CD14-positive monocyte (primary cell): ENCODE results near the gene PITPNC1. TPM values are rescaled to one million over a fixed set of nuclear protein-coding genes. Genes with fewer than 3 reads are reported as not detected.

Experiments
- DNase-seq, 3 donors: peaks; one replicate each; pipeline ENCODE4 v3.0.0-alpha.2; 2011 to 2022
- H2AFZ ChIP-seq: 2 replicates; pipeline ENCODE4 v1.6.0; 2012; ENCODE audit warnings: mild to moderate bottlenecking, low read depth, low read length, inconsistent platforms; ENCODE audit not compliant: insufficient read depth, poor library complexity, severe bottlenecking
- H3K27ac ChIP-seq, 2 donors: 1 replicate in 1 of 2; 2 replicates in 1 of 2; pipeline ENCODE4 v1.5.1; 2012 to 2013; ENCODE audit warnings: low read length in 2 of 2, control low read depth in 1 of 2, inconsistent platforms in 1 of 2, low read depth in 1 of 2, mild to moderate bottlenecking in 1 of 2
- H3K27me3 ChIP-seq, 2 donors: one replicate each; pipeline versions ENCODE4 v1.6.0 to v1.6.1; 2011 to 2013; ENCODE audit warnings: low read length in 2 of 2; ENCODE audit not compliant: control insufficient read depth in 2 of 2, insufficient read depth in 2 of 2
- H3K36me3 ChIP-seq, 2 donors: replicated peaks in 1 of 2; 1 replicate in 1 of 2; 2 replicates in 1 of 2; pipeline versions ENCODE4 v1.5.1 to v1.6.1; 2012 to 2013; ENCODE audit warnings: low read length in 2 of 2, control low read depth in 1 of 2, inconsistent platforms in 1 of 2, mild to moderate bottlenecking in 1 of 2; ENCODE audit not compliant: insufficient read depth in 2 of 2, control insufficient read depth in 1 of 2
- H3K4me1 ChIP-seq, 2 donors: 1 replicate in 1 of 2; 2 replicates in 1 of 2; pipeline versions ENCODE4 v1.5.1 to v1.6.1; 2012 to 2013; ENCODE audit warnings: low read length in 2 of 2, control low read depth in 1 of 2, inconsistent platforms in 1 of 2, mild to moderate bottlenecking in 1 of 2, moderate library complexity in 1 of 2; ENCODE audit not compliant: insufficient read depth in 2 of 2, control insufficient read depth in 1 of 2
- H3K4me2 ChIP-seq: replicated peaks from 2 replicates; pipeline ENCODE3; 2012; ENCODE audit warnings: low read length, moderate library complexity, mild to moderate bottlenecking; ENCODE audit not compliant: poor library complexity, severe bottlenecking; ENCODE audit errors: extremely low read depth
- H3K4me3 ChIP-seq, 3 experiments: fragments of 200-600 bp in 1 of 3; sonication (generic) in 1 of 3; replicated peaks in 1 of 3; 1 replicate in 2 of 3; 2 replicates in 1 of 3; pipeline ENCODE4 v1.5.1; 2011 to 2013; ENCODE audit warnings: low read length in 3 of 3, mild to moderate bottlenecking in 3 of 3, control low read depth in 2 of 3, low read depth in 2 of 3, inconsistent platforms in 1 of 3, moderate library complexity in 1 of 3
- H3K79me2 ChIP-seq: 2 replicates; pipeline ENCODE4 v1.6.0; 2012; ENCODE audit warnings: mild to moderate bottlenecking, control low read depth, inconsistent platforms, low read length, moderate library complexity; ENCODE audit not compliant: insufficient read depth
- H3K9ac ChIP-seq: 2 replicates; pipeline ENCODE4 v1.6.0; 2017; ENCODE audit warnings: low read length, mild to moderate bottlenecking; ENCODE audit not compliant: insufficient read depth, poor library complexity, severe bottlenecking
- H3K9me3 ChIP-seq, 2 donors: replicated peaks in 1 of 2; 1 replicate in 1 of 2; 2 replicates in 1 of 2; pipeline versions ENCODE4 v1.5.1 to v1.6.1; 2012 to 2013; ENCODE audit warnings: low read length in 2 of 2, control low read depth in 1 of 2; ENCODE audit not compliant: control insufficient read depth in 1 of 2, insufficient read depth in 1 of 2
- H4K20me1 ChIP-seq: 2 replicates; pipeline ENCODE4 v1.6.0; 2012; ENCODE audit warnings: mild to moderate bottlenecking, low read length, control low read depth, moderate library complexity; ENCODE audit not compliant: insufficient read depth
- H3K27ac Mint-ChIP-seq, 7 donors: one replicate each; pipeline ENCODE4 v1.8.0; 2020; ENCODE audit warnings: mild to moderate bottlenecking in 7 of 7, mixed read lengths in 7 of 7, moderate library complexity in 6 of 7, inconsistent platforms in 2 of 7
- H3K27me3 Mint-ChIP-seq, 3 donors: one replicate each; pipeline ENCODE4 v1.8.0; 2021 to 2022; ENCODE audit warnings: low read depth in 3 of 3, mild to moderate bottlenecking in 3 of 3, mixed read lengths in 3 of 3, moderate library complexity in 3 of 3, inconsistent platforms in 1 of 3
- H3K36me3 Mint-ChIP-seq, 2 donors: one replicate each; pipeline ENCODE4 v1.8.0; 2020; ENCODE audit warnings: mixed read lengths in 2 of 2, inconsistent platforms in 1 of 2, mild to moderate bottlenecking in 1 of 2
- H3K4me1 Mint-ChIP-seq: one replicate; pipeline ENCODE4 v1.8.0; 2020; ENCODE audit warnings: mild to moderate bottlenecking, mixed read lengths
- H3K4me3 Mint-ChIP-seq, 2 donors: one replicate each; pipeline ENCODE4 v1.8.0; 2020; ENCODE audit warnings: mild to moderate bottlenecking in 2 of 2, mixed read lengths in 2 of 2, moderate library complexity in 1 of 2
- H3K9me3 Mint-ChIP-seq, 7 donors: one replicate each; pipeline ENCODE4 v1.8.0; 2020 to 2022; ENCODE audit warnings: mixed read lengths in 7 of 7, mild to moderate bottlenecking in 6 of 7, moderate library complexity in 6 of 7, inconsistent platforms in 2 of 7
- CTCF ChIP-seq: fragments of 200-600 bp; IDR thresholded peaks from one replicate; pipeline ENCODE4 v1.8.0; 2022; ENCODE audit warnings: antibody characterized with exemption, mild to moderate bottlenecking
- WGBS: methylation state at CpG from one replicate; pipeline ENCODE4 v1.1.5; 2013; ENCODE audit warnings: missing lambda C conversion rate; ENCODE audit not compliant: insufficient coverage; 5-methylcytosine and 5-hydroxymethylcytosine counted together
- intact Hi-C, 2 donors: fragments of 100-400 bp; cut with micrococcal nuclease; formaldehyde crosslinking; loops; one replicate each; pipeline versions ENCODE4 v1.15.0 to v1.15.1; 2023
- polyA plus RNA-seq, 3 donors: library from polyadenylated mRNA; depleted of rRNA in 1 of 3; unstranded in 2 of 3; stranded (reverse) in 1 of 3; fragments of 300-500 nt in 2 of 3; fragments of >200 nt in 1 of 3; fragmentation: Illumina TruSeq in 2 of 3; gene quantifications; 1 replicate in 2 of 3; 2 replicates in 1 of 3; pipeline ENCODE4 v1.2.3, GENCODE V29; 2012 to 2021

PITPNC1 gene
- polyA plus RNA-seq, 3 donors, result 18.5 to 31.0 (median 21.7) TPM

DNA sequence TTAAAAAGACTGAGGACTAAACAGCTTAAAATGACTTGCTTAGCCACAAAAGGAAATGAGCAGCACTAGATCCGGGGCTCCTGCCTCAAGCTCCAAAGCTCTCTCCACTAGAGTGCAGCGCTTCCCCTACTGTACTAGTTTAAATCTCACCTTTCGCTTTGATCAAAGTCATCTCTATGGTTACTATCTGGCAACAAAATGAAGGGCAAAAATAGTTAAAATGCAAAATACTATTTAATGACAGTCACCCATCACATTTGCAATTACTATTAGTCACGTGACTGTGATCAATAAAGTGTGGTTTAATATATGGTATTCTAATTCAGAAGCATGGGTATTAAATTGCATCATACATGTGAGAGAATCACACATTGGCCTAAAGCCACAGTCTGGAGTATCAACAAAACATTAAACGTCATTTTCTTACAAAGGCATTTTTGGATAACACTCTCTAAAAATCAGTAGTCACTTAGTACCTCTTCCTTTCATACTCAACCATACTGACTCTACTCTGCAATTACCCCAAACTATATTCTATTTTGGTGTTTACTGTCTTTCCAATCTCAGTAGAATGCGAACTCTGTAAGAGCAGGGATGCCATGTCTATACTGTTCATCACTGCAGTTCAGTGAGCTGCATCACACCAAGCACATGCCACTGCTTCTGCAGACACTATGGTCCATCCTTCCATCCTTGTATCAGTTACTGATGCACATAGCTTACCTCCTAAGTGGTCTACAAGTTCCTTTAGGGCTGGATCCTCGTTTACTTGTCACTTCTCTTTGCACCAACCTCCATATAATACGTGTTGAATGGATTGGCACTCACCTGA is 16.9 kb upstream of the PITPNC1 start:
- Mint-ChIP-seq H3K4me1 (peaks cover 63% of the 10 kb centered on the region), H3K27me3 (peaks cover 0 to under 1% (median 0%) of the 10 kb centered on the region in 3 donors), H3K4me3 (no peak overlapping the region), H3K9me3 (no peaks in the 10 kb centered on the region), H3K36me3 (peaks cover 48 to 73% of the 10 kb centered on the region in 2 donors), H3K27ac (peak overlapping the region in 5 of 7 donors; percentile 37 to 76 (median 60))
- Histone ChIP-seq H3K4me1 (peaks cover 50 to 51% of the 10 kb centered on the region in 2 donors), H4K20me1 (peaks cover 87% of the 10 kb centered on the region), H3K27me3 (no peaks in the 10 kb centered on the region), H3K27ac (peak overlapping the region; percentile 43 to 52), H3K4me3 (no peak overlapping the region), H3K9me3 (no peaks in the 10 kb centered on the region), H3K9ac (no peak overlapping the region), H3K36me3 (peaks cover 25 to 50% of the 10 kb centered on the region in 2 donors), H3K79me2 (peaks cover 95% of the 10 kb centered on the region), H2AFZ (no peak overlapping the region), H3K4me2 (no peak overlapping the region)
- DNase-seq, result no peak
- no peak for TF ChIP-seq CTCF
- WGBS, result 58% methylated on average over 4 of the region's 8 CpGs
- intact Hi-C loops, result loop anchor here in 1 of 2 donors (10.0 kb wide), 1 partner anchor 115 kb away; the partner anchor contains the start of gene HELZ

- Histone ChIP-seq H4K20me1 (peaks cover 91% of the 10 kb centered on the region), H3K4me3 (no peak overlapping the region), H3K4me1 (peaks cover 49 to 50% of the 10 kb centered on the region in 2 donors), H3K4me2 (no peak overlapping the region), H3K27ac (peak overlapping the region in 1 of 2 donors; percentile 43), H3K9ac (no peak overlapping the region), H3K27me3 (no peaks in the 10 kb centered on the region), H3K79me2 (peaks cover 97% of the 10 kb centered on the region), H2AFZ (no peak overlapping the region), H3K36me3 (peaks cover 24 to 50% of the 10 kb centered on the region in 2 donors), H3K9me3 (no peaks in the 10 kb centered on the region)
- intact Hi-C loops, result loop anchor here in 1 of 2 donors (10.0 kb wide), 1 partner anchor 116 kb away; the partner anchor contains the start of gene HELZ
- Mint-ChIP-seq H3K27me3 (no peaks in the 10 kb centered on the region), H3K27ac (peak overlapping the region in 4 of 7 donors; percentile 56 to 72 (median 62)), H3K4me3 (no peak overlapping the region), H3K36me3 (peaks cover 42 to 66% of the 10 kb centered on the region in 2 donors), H3K9me3 (no peaks in the 10 kb centered on the region), H3K4me1 (peaks cover 63% of the 10 kb centered on the region)
- WGBS, result no CpG with 5 or more reads among the region's 1 CpG
- peak in 2 of 3 donors; percentile 17 to 20 for DNase-seq
- TF ChIP-seq CTCF, result no peak
Measured at GRCh38 chr17:67360880-67361279, 16.2 kb upstream of the PITPNC1 start.
